Epidermal melanocyte (primary cell): Measurements from ENCODE around the gene THTPA.
A peak's percentile ranks its signal among the peaks of the same experiment; 100 is the strongest.

ENCODE experiments used
- DNase-seq: peaks from one replicate; pipeline ENCODE4 v3.0.0; 2011; ENCODE audit warnings: low spot score; ENCODE audit not compliant: insufficient read length

The THTPA gene

DNA sequence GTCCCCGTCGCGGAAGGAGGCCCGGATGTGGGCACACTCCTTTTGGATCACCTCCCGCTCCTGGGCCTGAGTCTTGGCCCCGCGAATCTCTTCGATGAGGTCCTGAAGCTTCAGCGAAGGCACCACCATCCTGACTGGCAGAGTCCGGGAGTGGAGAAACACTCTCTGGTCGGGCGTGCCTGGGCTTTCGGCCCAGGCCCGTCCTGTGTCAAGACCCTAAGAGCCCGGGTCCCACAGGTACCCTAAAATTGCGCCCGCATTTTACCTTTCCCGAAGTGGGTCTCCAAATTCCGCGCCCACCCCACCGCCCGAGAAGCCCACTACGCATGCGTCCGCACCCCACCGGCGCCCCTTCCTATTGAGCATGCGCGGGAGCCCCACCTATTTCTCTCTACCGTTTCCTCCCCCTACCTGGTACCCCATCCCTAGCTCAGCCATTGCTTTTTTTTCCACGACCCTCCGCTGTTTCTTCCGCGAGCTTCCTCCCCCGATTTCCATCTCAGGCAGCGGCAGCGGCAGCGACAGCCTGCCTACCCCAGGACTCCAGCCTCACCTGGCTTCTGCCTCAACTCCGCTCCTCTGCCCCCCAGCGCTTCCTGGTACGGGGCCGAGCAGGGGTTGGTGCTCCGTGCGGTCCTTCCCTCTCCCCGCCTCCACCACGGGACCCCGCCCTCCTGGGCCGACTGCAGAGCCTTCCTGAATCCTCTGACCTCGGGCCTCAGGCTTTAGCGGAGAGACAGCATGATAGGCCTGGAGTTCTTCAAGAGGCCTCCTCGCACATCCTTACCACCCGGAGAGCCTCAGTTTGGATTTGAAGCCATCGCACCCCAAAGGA is 11.3 kb downstream of the THTPA start, which contains the start of gene AP1G2:
TSS of gene AP1G2 (minus strand) at position 606 of the 835 bp plus-strand sequence. CDS start at position 129, 477 bp downstream.
- peak; percentile 74 for DNase-seq

DNA sequence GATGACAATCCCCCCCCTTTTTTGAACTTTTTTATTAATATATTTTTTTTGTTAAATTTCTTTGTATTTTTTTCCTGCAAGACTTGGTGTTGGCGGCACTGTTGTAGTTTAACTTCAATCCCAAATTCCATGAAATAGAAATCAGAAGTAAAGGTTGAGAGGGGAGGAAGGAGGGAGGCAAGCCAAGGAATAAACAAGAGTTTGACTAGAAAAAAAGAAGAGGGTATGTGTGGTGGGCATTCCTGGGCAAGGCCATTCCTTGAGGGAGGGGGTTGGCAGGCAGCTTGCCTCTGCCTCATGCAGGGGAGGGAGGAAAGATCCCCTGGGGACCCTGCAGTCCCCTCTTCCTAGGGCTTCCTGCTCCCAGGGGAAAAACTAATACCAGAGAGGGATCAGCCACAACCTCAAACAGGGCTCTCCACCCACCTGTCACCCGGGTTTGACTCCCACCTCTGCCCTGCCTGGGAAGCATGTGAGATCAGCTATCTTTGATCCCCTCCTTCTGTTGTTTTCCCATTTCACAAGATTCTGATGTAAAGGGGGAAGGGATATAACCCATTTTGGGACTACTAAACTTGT is 12.0 kb downstream of the THTPA start:
- no peak for DNase-seq

DNA sequence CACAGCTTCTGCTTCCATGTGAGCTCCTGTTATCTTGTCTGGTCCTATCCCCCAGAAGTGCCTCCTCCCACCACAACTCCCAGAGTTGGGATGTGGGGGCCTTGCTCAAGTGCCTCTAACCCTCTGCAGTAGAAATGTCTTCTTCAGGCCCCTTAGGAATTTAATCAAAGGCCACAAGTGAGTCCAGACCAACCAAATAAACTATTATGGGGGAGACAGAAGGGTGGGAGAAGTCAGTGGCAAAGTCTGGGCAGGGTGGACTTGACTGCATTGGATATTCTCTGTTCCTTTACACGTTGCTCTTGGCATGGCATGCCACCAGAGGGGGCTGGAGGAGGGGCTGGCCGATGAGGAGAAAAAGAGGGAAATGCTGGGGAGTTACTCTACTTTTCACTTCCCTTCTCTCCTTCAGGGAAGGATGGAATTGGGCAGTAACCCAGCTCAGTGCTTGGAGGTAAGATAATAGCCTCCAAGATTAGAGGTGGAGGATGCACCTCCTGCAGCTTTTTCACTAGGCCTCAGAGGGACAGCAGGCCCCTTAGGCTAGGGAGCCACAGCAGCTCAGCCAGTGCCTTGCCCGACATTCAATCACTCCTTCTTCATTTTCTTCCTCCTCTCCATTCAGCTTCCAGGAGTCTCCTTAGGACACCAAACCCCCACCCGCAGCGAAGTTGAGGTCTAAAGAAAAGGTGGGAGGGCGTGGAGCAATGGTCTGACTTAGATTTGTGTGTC is 12.7 kb downstream of the THTPA start:
- no peak for DNase-seq

DNA sequence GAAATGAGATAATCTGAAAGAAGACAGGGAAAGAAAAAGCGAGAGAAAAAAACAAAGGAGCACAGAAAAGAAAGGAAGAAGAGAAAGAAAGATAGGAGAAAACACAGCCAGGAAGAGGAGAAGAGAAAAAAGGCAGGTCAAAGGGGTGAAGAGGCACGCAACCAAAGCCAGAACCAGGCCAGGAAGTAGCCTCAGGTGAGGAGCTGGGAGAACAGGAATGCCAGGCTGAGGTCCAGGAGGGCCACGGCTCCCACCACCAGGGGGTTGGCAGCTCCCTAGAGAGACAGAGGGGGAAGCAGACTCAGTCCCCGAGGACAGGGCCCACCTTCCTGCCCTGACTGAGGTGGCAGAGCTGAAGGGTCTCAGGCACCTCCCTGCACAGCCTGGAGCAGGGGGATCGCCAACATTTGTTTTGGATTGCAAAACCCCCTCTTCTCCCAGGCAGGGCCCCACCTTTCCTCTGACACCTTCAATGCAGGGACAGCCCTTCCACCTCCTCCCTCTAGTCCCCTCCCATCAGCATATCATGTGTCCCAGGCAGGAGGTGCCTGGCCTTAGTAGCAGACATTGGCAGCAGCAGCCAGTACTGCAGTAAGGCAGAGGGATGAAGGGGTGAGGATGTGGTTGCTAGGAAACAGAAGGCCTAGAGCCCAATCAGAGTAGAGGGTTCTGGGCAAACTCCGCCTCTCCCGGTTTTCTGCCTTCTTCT is 13.5 kb downstream of the THTPA start:
- no peak for DNase-seq

- DNase-seq, result no peak
Measured at GRCh38 chr14:23570806-23571483, 14.9 kb downstream of the THTPA start.

GRCh38 chr14:23571701-23572523 is 15.8 kb downstream of the THTPA start:
- DNase-seq, result peak; percentile 7

- no peak for DNase-seq
Measured at GRCh38 chr14:23572524-23572828, 16.4 kb downstream of the THTPA start.

DNA sequence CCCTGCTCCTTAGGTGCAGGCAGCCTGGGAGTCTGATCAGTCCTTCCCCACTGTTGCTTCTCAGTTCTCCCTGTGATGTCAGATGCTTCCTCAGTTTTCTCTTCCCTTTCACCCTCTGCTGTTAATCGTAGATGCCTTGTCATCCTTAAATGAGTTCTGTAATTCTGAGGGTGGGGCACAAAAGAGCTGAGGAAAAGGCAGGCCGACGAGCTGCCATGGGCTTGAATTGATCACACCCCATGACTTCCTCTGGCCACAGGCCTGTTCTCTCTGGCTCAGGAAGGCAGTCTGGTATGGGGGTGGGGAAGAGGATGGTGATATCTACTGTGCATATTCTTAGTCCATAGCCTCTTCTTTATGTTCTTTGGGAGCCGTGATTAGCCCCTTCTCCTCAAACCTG is 16.8 kb downstream of the THTPA start:
- DNase-seq, result peak; percentile 16

- DNase-seq, result peak; percentile 4
Measured at GRCh38 chr14:23573384-23574015, 17.4 kb downstream of the THTPA start.

DNA sequence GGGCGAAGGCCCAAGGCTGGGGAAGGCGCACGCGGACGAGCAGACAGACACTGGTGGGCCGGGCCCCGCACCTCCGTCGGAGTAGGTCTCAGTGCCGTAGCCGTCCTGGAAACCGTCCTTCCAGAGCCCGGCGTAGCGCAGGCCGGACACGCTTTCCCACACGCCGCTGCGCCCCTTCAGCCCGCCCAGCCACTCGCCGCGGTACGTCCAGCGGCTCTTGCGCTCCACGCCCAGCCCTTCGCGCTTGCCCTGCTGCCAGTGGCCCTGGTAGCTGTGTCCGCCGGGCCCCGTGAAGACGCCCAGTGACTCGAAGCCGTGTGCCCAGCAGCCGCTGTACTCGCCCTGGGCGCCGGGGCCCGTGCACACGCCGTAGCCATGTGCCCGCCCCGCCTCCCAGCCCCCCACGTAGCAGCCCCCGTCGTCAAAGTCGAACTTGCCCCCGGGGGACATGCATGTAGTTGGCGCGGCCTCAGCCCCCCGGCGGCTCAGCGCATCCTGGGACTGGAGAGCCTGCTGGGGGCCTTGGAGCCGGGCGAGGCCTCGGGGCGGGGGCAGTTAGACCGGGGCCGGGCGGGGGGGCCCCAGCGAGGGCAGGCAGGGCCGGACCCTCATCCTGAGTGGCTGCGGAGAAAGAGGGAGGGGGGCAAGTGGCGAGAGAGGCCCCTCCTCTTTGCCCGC is 21.1 kb downstream of the THTPA start:
- no peak for DNase-seq

GRCh38 chr14:23577710-23578392 is 21.8 kb downstream of the THTPA start:
- DNase-seq, result no peak

- DNase-seq, result peak; percentile 60
Measured at GRCh38 chr14:23578560-23579310, 22.7 kb downstream of the THTPA start, which contains the start of gene JPH4. JPH4 (minus strand) TSS chr14:23578790; CDS start chr14:23577453, 1,337 bp downstream.

DNA sequence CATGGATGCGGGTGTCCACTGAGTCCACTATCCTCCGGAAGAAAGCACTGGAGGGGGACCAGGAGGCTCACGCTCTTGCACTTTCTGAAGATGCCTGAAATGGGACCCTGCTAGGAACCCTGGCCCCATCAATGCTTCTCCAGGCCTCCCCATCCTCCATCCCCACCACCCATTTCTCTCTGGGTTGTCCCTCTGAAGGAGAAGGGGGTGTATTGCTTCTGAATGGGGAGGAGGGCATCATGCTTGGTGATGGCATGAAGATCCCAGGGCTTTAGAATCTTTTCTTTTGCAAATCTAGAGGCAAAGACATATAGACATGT is 23.2 kb downstream of the THTPA start:
- DNase-seq, result no peak

- DNase-seq, result no peak
Measured at GRCh38 chr14:23579739-23580138, 23.7 kb downstream of the THTPA start.

- DNase-seq, result no peak
Measured at GRCh38 chr14:23580152-23580926, 24.3 kb downstream of the THTPA start.

- DNase-seq, result no peak
Measured at GRCh38 chr14:23580948-23581281, 24.8 kb downstream of the THTPA start.
